HG03520 (cell line): Measurements from ENCODE around the gene SLIT3.

ENCODE experiments used
- ATAC-seq: cut with Tn5 transposase; IDR thresholded peaks from one replicate; pipeline ENCODE4 v1.9.1; 2021; ENCODE audit warnings: mild to moderate bottlenecking, moderate library complexity; ENCODE audit not compliant: unreplicated experiment

The SLIT3 gene

GRCh38 chr5:168695301-168695835 is 605.6 kb downstream of the SLIT3 start:
- ATAC-seq = no peak

- ATAC-seq = no peak
Observed at GRCh38 chr5:168694289-168694688, 606.6 kb downstream of the SLIT3 start.

- ATAC-seq = no peak
Observed at GRCh38 chr5:168693883-168694282, 607.1 kb downstream of the SLIT3 start.

- no peak for ATAC-seq
Observed at GRCh38 chr5:168693297-168693696, 607.6 kb downstream of the SLIT3 start.

GRCh38 chr5:168691891-168692290 is 609.0 kb downstream of the SLIT3 start:
- no peak for ATAC-seq

GRCh38 chr5:168689260-168689659 is 611.7 kb downstream of the SLIT3 start:
- no peak for ATAC-seq

GRCh38 chr5:168686837-168687236 is 614.1 kb downstream of the SLIT3 start:
- no peak for ATAC-seq

- no peak for ATAC-seq
Observed at GRCh38 chr5:168685566-168685965, 615.4 kb downstream of the SLIT3 start.

- no peak for ATAC-seq
Observed at GRCh38 chr5:168683927-168684295, 617.0 kb downstream of the SLIT3 start.

- ATAC-seq = peak; percentile 50
Observed at GRCh38 chr5:168683247-168683926, 617.6 kb downstream of the SLIT3 start.

GRCh38 chr5:168681556-168682183 is 619.3 kb downstream of the SLIT3 start:
- no peak for ATAC-seq

- ATAC-seq = no peak
Observed at GRCh38 chr5:168680395-168680794, 620.5 kb downstream of the SLIT3 start.

- peak; percentile 41 for ATAC-seq
Observed at GRCh38 chr5:168679515-168679920, 621.4 kb downstream of the SLIT3 start.

- ATAC-seq = no peak
Observed at GRCh38 chr5:168676501-168676900, 624.4 kb downstream of the SLIT3 start.

GRCh38 chr5:168675883-168676408 is 625.0 kb downstream of the SLIT3 start:
- no peak for ATAC-seq

GRCh38 chr5:168674893-168675482 is 626.0 kb downstream of the SLIT3 start:
- ATAC-seq = no peak

GRCh38 chr5:168672888-168673287 is 628.1 kb downstream of the SLIT3 start:
- no peak for ATAC-seq

- no peak for ATAC-seq
Observed at GRCh38 chr5:168672016-168672415, 628.9 kb downstream of the SLIT3 start.

GRCh38 chr5:168670881-168671575 is 629.9 kb downstream of the SLIT3 start:
- ATAC-seq = no peak

GRCh38 chr5:168669668-168670378 is 631.1 kb downstream of the SLIT3 start:
- ATAC-seq = no peak

GRCh38 chr5:168669156-168669555 is 631.8 kb downstream of the SLIT3 start:
- no peak for ATAC-seq
